Glomerular visceral epithelial cell (primary cell): ENCODE results near the gene CPXCR1.
"Not testable (repeated sequence)": the region's sequence is repeated elsewhere in the genome, so short reads cannot be mapped to it uniquely, and the experiment has no call there.

Experiments used
- DNase-seq: peaks from one replicate; pipeline ENCODE4 v3.0.0-alpha.2; 2016; ENCODE audit errors: extremely low spot score

Gene CPXCR1

GRCh38 chrX:88746925-88747324 lies at the start of gene CPXCR1:
TSS of gene CPXCR1 (plus strand) at chrX:88747225. CDS start at chrX:88753415, 6,190 bp downstream.
- DNase-seq: no peak

GRCh38 chrX:88735835-88736234 lies 11.2 kb upstream of the CPXCR1 start:
- no peak for DNase-seq

DNA sequence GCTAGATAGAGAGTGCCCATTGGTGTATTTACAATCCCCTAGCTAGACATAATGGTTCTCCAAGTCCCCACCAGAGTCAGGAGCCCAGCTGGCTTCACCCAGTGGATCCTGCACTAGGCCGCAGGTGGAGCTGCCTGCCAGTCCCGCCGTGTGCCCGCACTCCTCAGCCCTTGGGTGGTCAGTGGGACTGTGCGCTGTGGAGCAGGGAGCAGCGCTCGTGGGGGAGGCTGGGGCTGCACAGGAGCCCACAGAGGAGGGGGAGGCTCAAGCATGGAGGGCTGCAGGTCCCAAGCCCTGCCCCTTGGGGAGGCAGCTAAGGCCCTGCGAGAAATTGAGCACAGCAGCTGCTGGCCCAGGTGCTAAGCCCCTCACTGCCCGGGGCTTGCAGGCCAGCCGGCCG lies 810 bp upstream of the CPXCR1 start:
- DNase-seq: not testable (repeated sequence)

- DNase-seq: not testable (repeated sequence)
Observed at GRCh38 chrX:88752339-88752738, 5.3 kb downstream of the CPXCR1 start.

GRCh38 chrX:88789825-88790224 lies 42.8 kb downstream of the CPXCR1 start:
- DNase-seq: no peak
